ENCODE measurements around the gene WDR62. TPM values are rescaled to one million over a fixed set of nuclear protein-coding genes. Genes with fewer than 3 reads are reported as not detected.

Gene WDR62
- total and polyA plus RNA-seq, 8 donors = 0.12 to 0.49 (median 0.37) TPM

DNA sequence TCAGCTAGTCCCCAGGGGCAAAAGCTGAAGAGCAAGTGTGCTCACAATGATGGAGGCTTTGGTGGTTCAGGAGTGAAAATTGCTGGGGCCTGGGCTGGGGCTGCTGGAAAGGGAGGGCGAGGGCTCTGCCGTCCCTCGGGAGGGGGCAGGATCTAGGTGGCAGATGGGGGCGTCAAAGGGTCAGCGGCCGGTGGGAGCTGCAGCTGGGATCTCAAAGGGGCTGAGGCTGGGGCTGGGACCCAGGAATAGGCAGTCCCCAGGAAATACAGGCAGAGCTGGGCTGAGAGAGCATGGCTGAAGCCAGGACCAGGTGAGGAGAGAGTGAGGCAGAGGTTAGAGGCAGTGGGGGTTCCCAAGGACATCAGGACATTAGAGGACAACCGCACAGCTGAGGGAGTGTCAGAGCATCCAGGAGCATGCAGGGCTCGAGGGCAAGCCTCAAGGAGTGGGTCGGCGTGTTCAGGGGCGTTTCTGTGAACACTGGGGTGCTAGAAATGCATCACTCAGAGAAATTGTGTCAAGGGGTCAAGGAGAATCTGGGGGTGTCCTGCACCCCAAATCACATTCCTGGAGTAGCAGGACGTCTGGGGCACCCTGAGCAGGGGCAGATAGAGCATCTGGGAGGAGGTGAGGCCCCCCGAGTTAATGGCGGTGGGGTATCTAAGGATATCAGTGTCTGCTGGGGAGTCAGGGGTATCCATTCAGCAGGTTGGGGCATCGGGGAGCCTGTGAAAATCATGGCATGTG, 44.9 kb upstream of the WDR62 start:
- WGBS, 2 donors = 43 to 47% methylated on average over 15 of the region's 15 CpGs
- DNase-seq (no peak), ATAC-seq (no peak), FAIRE-seq (no peak)
- TF ChIP-seq, protein P1, sequence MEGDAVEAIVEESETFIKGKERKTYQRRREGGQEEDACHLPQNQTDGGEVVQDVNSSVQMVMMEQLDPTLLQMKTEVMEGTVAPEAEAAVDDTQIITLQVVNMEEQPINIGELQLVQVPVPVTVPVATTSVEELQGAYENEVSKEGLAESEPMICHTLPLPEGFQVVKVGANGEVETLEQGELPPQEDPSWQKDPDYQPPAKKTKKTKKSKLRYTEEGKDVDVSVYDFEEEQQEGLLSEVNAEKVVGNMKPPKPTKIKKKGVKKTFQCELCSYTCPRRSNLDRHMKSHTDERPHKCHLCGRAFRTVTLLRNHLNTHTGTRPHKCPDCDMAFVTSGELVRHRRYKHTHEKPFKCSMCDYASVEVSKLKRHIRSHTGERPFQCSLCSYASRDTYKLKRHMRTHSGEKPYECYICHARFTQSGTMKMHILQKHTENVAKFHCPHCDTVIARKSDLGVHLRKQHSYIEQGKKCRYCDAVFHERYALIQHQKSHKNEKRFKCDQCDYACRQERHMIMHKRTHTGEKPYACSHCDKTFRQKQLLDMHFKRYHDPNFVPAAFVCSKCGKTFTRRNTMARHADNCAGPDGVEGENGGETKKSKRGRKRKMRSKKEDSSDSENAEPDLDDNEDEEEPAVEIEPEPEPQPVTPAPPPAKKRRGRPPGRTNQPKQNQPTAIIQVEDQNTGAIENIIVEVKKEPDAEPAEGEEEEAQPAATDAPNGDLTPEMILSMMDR (IDR thresholded peaks at IDR 0.05) = no peak
- H3K36me3 ChIP-seq = no peaks in the 10 kb centered on the region
- H3K27ac ChIP-seq = peak overlapping the region in 1 of 4 donors; percentile 55
- H3K27me3 ChIP-seq = no peaks in the 10 kb centered on the region
- intact Hi-C loops (cut with DNase I) = no loop called here
- no peaks in the 10 kb centered on the region for H3K9me3 ChIP-seq
- H3K4me1 ChIP-seq = peaks cover 0 to 4% (median 4%) of the 10 kb centered on the region in 3 donors
- H3K4me3 ChIP-seq = peak overlapping the region in 3 of 4 donors; percentile 18 to 45 (median 40)

DNA sequence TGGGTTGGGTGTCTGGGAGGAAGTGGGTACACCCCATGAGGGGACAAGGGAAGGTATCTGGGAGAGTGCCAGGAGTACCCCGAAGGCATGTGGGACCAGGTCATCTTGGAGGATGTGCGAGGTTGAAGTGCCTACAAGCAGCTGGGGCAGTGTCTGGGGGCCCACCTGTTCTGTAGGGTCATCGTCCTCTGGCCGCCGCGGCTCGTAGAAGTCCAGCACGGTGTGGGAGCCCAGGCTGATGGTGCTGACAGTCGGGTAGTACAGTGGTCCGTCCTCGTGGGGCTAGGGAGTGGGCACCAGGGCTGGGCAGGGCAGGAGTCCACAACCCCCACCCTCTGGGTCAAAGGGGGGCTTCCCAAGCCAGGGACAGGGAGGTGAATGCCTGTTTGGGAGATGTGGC, 44.3 kb upstream of the WDR62 start:
- FAIRE-seq (no peak), ATAC-seq (no peak), DNase-seq (peak in 1 of 6 donors; percentile 73)
- intact Hi-C loops (cut with DNase I) = no loop called here
- Histone ChIP-seq H3K27ac (no peak overlapping the region), H3K27me3 (no peaks in the 10 kb centered on the region), H3K4me1 (peaks cover 0 to 4% (median 4%) of the 10 kb centered on the region in 3 donors), H3K9me3 (no peaks in the 10 kb centered on the region), H3K4me3 (no peak overlapping the region), H3K36me3 (no peaks in the 10 kb centered on the region)
- TF ChIP-seq, protein P1 (IDR thresholded peaks at IDR 0.05) = no peak
- WGBS, 2 donors = 92 to 93% methylated on average over 11 of the region's 11 CpGs

DNA sequence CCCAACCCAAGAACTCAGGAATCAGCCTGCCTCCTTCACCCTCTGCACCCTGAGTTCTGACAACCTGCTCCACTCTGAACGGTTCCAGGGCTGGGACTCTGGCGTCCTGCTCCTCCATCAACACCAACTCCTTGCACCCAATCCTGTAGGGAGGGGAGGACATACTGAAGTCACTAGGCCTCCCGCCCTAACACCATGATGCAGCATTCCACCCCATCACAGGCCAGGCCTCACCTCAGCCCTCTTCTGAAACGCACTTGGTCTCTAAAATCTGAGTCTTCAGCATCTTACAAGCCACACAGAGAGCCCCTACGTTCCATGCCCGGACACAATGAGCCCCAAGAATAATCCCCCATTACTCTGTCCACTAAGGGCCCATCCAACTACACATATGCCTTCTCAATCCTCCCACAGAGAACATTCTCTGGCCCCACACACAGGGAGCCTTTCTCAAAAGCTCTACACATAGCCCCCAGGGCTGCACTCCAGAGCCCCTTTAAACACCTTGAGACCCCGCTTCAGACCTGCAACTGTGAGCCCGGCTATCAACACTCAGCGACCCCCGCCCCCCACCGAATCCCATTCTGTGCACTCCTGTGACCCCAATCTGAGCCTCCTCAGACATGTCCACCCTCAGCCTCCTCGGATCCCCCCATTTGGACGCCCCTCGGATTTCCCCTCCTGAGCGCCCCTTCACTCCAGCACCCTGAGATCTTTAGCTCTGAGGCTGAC, 41.3 kb upstream of the WDR62 start:
- no peak for ATAC-seq
- peak overlapping the region; percentile 33 to 62 (median 48) for H3K4me3 ChIP-seq
- peaks cover 0 to 4% (median 4%) of the 10 kb centered on the region in 3 donors for H3K4me1 ChIP-seq
- H3K27me3 ChIP-seq = no peaks in the 10 kb centered on the region
- intact Hi-C loops (cut with DNase I) = no loop called here
- peak in 1 of 6 donors; percentile 25 for DNase-seq
- H3K27ac ChIP-seq = peak overlapping the region in 2 of 4 donors; percentile 2 to 72
- FAIRE-seq = no peak
- no peaks in the 10 kb centered on the region for H3K36me3 ChIP-seq
- 26 to 31% methylated on average over 15 of the region's 15 CpGs for WGBS, 2 donors
- H3K9me3 ChIP-seq = no peaks in the 10 kb centered on the region
- TF ChIP-seq, protein P1 (IDR thresholded peaks at IDR 0.05) = no peak

DNA sequence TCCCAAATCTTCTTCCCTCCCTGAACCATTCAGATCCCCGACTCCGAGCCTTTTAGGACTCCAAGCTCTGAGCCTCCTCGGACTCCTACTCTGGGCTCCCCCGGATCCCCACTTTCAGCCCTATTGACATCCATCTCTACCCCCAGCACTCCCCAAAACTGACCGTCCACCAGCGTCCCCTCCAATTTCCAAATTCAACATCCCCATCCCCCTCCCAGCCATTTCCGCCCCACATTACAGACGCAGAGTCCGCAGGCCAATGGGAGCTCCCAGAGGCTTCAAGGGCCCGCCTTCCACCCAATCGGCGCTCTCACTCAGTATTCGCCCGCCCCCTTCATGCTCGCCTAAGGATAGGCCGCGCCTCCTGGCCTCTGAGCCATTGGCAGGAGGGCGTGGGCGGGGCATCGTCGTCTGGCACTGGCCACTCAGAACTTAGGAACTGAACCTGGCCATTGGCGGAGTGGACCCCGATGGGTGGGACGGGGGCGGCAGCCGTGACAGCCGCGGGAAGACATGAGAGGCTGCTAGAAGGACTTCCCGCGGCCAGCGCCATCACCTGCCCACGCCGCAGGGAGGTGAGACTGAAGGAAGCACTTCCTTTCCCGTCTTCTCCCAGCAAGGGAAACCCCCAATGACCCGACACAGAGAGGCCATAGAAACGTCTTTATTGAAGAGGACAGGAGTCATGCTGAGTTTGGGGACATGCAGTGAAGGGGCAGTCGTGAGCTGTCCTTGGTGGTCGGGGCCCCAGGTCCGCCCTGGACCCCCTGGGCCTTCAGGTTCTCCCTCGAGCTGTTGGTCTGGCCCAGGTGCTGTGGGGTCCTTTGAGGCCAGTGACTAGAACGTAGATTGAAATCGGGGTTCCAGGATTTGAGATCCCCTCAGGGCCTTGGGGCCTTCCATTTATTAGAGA, 40.4 kb upstream of the WDR62 start, which contains the start of gene ALKBH6:
Gene ALKBH6, minus strand, starts transcription at position 202 of the 913 bp plus-strand sequence. CDS start 816 bp downstream, outside the sequence.
- TF ChIP-seq, protein P1 (IDR thresholded peaks at IDR 0.05) = no peak
- Histone ChIP-seq H3K4me3 (peak within 1 kb of the TSS; percentile 38 to 62 (median 48)), H3K9me3 (no peaks in the 10 kb centered on the region), H3K36me3 (no peaks in the 10 kb centered on the region), H3K27me3 (no peaks in the 10 kb centered on the region), H3K27ac (peak within 1 kb of the TSS in 2 of 4 donors; percentile 2 to 72), H3K4me1 (peaks cover 0 to 4% (median 0%) of the 10 kb centered on the region in 3 donors)
- 2 to 3% methylated on average over 42 of the region's 42 CpGs for WGBS, 2 donors
- intact Hi-C loops (cut with DNase I) = no loop called here
- peak; percentile 98 for FAIRE-seq
- peak; percentile 98 to 100 (median 99) for DNase-seq
- peak; percentile 96 to 99 (median 98) for ATAC-seq

Data from pancreas (tissue), 10 donors.